ENCODE data around the gene RSBN1.
A peak's percentile ranks its signal among the peaks of the same experiment; 100 is the strongest.
"Not testable (repeated sequence)": the region's sequence is repeated elsewhere in the genome, so short reads cannot be mapped to it uniquely, and the experiment has no call there.

Gene RSBN1

GRCh38 chr1:113779542-113779941 lies 32.7 kb downstream of the RSBN1 start:
- DNase-seq = no peak

GRCh38 chr1:113777561-113777960 lies 34.7 kb downstream of the RSBN1 start:
- no peak for DNase-seq

GRCh38 chr1:113770031-113770430 lies 42.2 kb downstream of the RSBN1 start:
- DNase-seq = no peak

GRCh38 chr1:113769601-113769970 lies 42.7 kb downstream of the RSBN1 start:
- DNase-seq = no peak

- DNase-seq = no peak
These were observed 43.2 kb downstream of the RSBN1 start for GRCh38 chr1:113768916-113769600.

- DNase-seq = no peak
These were observed 46.7 kb downstream of the RSBN1 start for GRCh38 chr1:113765306-113766230.

GRCh38 chr1:113763661-113764060 lies 48.6 kb downstream of the RSBN1 start:
- DNase-seq = no peak

- no peak for DNase-seq
These were observed 50.3 kb downstream of the RSBN1 start for GRCh38 chr1:113761937-113762336.

GRCh38 chr1:113760102-113761080 lies 51.9 kb downstream of the RSBN1 start:
- no peak for DNase-seq

GRCh38 chr1:113759333-113760101 lies 52.8 kb downstream of the RSBN1 start, which contains the start of gene PHTF1:
Gene PHTF1 (minus strand): TSS chr1:113759486. CDS start chr1:113758703, 783 bp downstream.
- DNase-seq = peak; percentile 23

- DNase-seq = no peak
These were observed 53.5 kb downstream of the RSBN1 start for GRCh38 chr1:113758631-113759332.

GRCh38 chr1:113756461-113756860 lies 55.8 kb downstream of the RSBN1 start:
- no peak for DNase-seq

- DNase-seq = not testable (repeated sequence)
These were observed 58.9 kb downstream of the RSBN1 start for GRCh38 chr1:113753333-113753732.

GRCh38 chr1:113751516-113751915 lies 60.8 kb downstream of the RSBN1 start:
- DNase-seq = no peak

GRCh38 chr1:113751114-113751513 lies 61.2 kb downstream of the RSBN1 start:
- DNase-seq = no peak

- no peak for DNase-seq
These were observed 62.9 kb downstream of the RSBN1 start for GRCh38 chr1:113749402-113749801.

GRCh38 chr1:113747376-113747775 lies 64.9 kb downstream of the RSBN1 start:
- DNase-seq = no peak

- no peak for DNase-seq
These were observed 66.9 kb downstream of the RSBN1 start for GRCh38 chr1:113745425-113745824.

- no peak for DNase-seq
These were observed 68.2 kb downstream of the RSBN1 start for GRCh38 chr1:113744114-113744513.

GRCh38 chr1:113742515-113742914 lies 69.8 kb downstream of the RSBN1 start:
- no peak for DNase-seq

- no peak for DNase-seq
These were observed 77.8 kb downstream of the RSBN1 start for GRCh38 chr1:113734357-113735055.
